PC-9 (cell line): Measurements from ENCODE around the gene UCMA. TPM values are rescaled to one million over a fixed set of nuclear protein-coding genes. Genes with fewer than 3 reads are reported as not detected.
"Not testable (repeated sequence)": the region's sequence is repeated elsewhere in the genome, so short reads cannot be mapped to it uniquely, and the experiment has no call there.

Experiments used
- BruUV-seq: library from RNA; stranded (reverse); fragments of 400-500 nt; replicated peaks from 2 replicates; lab custom pipeline; 2021; lab: Mats Ljungman, UMichigan
- CTCF ChIA-PET: fragments of 300-600 bp; sonication (Branson Sonifier 250); formaldehyde crosslinking; loops from one replicate; lab custom pipeline; 2022; ENCODE audit warnings: antibody characterized with exemption; lab: Charles Lee
- POLR2A ChIA-PET: fragments of 300-600 bp; sonication (Branson Sonifier 250); formaldehyde crosslinking; loops from one replicate; lab custom pipeline; 2022; ENCODE audit warnings: antibody characterized with exemption; ENCODE audit not compliant: unreplicated experiment; lab: Charles Lee
- DNase-seq, 2 experiments: peaks; one replicate each; pipeline versions ENCODE4 v3.0.0 to v3.0.0-alpha.2; 2015 to 2022; ENCODE audit warnings: mixed read lengths in 1 of 2
- H2AFZ ChIP-seq: fragments of 200-600 bp; sonication (generic); 2 replicates; pipeline ENCODE4 v1.8.1; 2017; ENCODE audit warnings: antibody characterized with exemption
- H3F3A ChIP-seq: fragments of 200-600 bp; sonication (generic); 2 replicates; pipeline ENCODE4 v1.8.1; 2017; ENCODE audit warnings: antibody characterized with exemption, mild to moderate bottlenecking, low read depth; ENCODE audit not compliant: insufficient read depth
- H3K27ac ChIP-seq: fragments of 200-600 bp; sonication (generic); 2 replicates; pipeline ENCODE4 v1.6.1; 2016; ENCODE audit warnings: mixed run types
- H3K27me3 ChIP-seq: fragments of 200-600 bp; sonication (generic); 2 replicates; pipeline ENCODE4 v1.6.1; 2016; ENCODE audit warnings: low read depth, mixed run types; ENCODE audit not compliant: insufficient read depth
- H3K36me3 ChIP-seq: fragments of 200-600 bp; sonication (generic); 2 replicates; pipeline ENCODE4 v1.6.1; 2016; ENCODE audit warnings: low read depth, mixed run types
- H3K4me1 ChIP-seq: fragments of 200-600 bp; sonication (generic); replicated peaks from 2 replicates; pipeline ENCODE4 v1.6.1; 2016; ENCODE audit warnings: mixed run types; ENCODE audit not compliant: insufficient read depth
- H3K4me2 ChIP-seq: fragments of 200-600 bp; sonication (generic); 2 replicates; pipeline ENCODE4 v1.6.1; 2017; ENCODE audit warnings: mixed run types
- H3K4me3 ChIP-seq: fragments of 200-600 bp; sonication (generic); 2 replicates; pipeline ENCODE4 v1.6.1; 2016; ENCODE audit warnings: mixed run types
- H3K79me2 ChIP-seq: fragments of 200-600 bp; sonication (generic); 2 replicates; pipeline ENCODE4 v1.6.1; 2017; ENCODE audit warnings: low read depth, mixed run types
- H3K9me2 ChIP-seq: fragments of 200-600 bp; sonication (generic); 2 replicates; pipeline ENCODE4 v1.8.1; 2017; ENCODE audit warnings: mild to moderate bottlenecking; ENCODE audit not compliant: insufficient read depth
- H3K9me3 ChIP-seq: fragments of 200-600 bp; sonication (generic); 2 replicates; pipeline ENCODE4 v1.8.1; 2016; ENCODE audit warnings: low read depth; ENCODE audit not compliant: insufficient read depth
- H4K20me1 ChIP-seq: fragments of 200-600 bp; sonication (generic); 2 replicates; pipeline ENCODE4 v1.8.1; 2017; ENCODE audit not compliant: insufficient read depth
- CTCF ChIP-seq: fragments of 200-600 bp; sonication (generic); conservative IDR thresholded peaks from 2 replicates; pipeline ENCODE4 v1.6.1; 2017; ENCODE audit warnings: mixed run types, antibody characterized with exemption, mild to moderate bottlenecking, moderate library complexity
- EZH2 ChIP-seq: fragments of 200-600 bp; sonication (generic); IDR thresholded peaks from 2 replicates; pipeline ENCODE4 v1.8.0; 2017; ENCODE audit warnings: antibody characterized with exemption, low read depth
- intact Hi-C: fragments of 100-400 bp; cut with micrococcal nuclease; formaldehyde crosslinking; loops from one replicate; pipeline ENCODE4 v1.10.0; 2022; ENCODE audit not compliant: unreplicated experiment
- total RNA-seq: library from RNA; stranded (reverse); gene quantifications from 2 replicates; pipeline ENCODE4 v1.2.3, GENCODE V29; 2021

UCMA gene
- total RNA-seq, 1 experiment from 2014 or later: not detected

- H3K36me3 ChIP-seq: no peaks in the 10 kb centered on the region
- H3F3A ChIP-seq: no peaks in the 10 kb centered on the region
- H3K4me2 ChIP-seq: no peak overlapping the region
- BruUV-seq: no TSS peak
- H3K9me3 ChIP-seq: no peaks in the 10 kb centered on the region
- ChIA-PET POLR2A (interaction anchor here (0.7 kb wide), 1 partner anchor 167 kb away, joined by 4 read pairs; no protein-coding TSS in a partner anchor), CTCF (no interaction called here)
- intact Hi-C loops: no loop called here
- H3K27me3 ChIP-seq: no peaks in the 10 kb centered on the region
- H3K27ac ChIP-seq: no peak overlapping the region
- H3K4me3 ChIP-seq: no peak overlapping the region
- H2AFZ ChIP-seq: no peak overlapping the region
- no peak for DNase-seq
- H3K9me2 ChIP-seq: no peaks in the 10 kb centered on the region
- no peaks in the 10 kb centered on the region for H3K4me1 ChIP-seq
- H4K20me1 ChIP-seq: no peaks in the 10 kb centered on the region
- no peaks in the 10 kb centered on the region for H3K79me2 ChIP-seq
- TF ChIP-seq EZH2 (no peak), CTCF (no peak)
Measured at GRCh38 chr10:13253726-13254125, 19.6 kb upstream of the UCMA start.

- CTCF ChIA-PET: no interaction called here
- no peak for DNase-seq
Measured at GRCh38 chr10:13247784-13248183, 13.6 kb upstream of the UCMA start.

DNA sequence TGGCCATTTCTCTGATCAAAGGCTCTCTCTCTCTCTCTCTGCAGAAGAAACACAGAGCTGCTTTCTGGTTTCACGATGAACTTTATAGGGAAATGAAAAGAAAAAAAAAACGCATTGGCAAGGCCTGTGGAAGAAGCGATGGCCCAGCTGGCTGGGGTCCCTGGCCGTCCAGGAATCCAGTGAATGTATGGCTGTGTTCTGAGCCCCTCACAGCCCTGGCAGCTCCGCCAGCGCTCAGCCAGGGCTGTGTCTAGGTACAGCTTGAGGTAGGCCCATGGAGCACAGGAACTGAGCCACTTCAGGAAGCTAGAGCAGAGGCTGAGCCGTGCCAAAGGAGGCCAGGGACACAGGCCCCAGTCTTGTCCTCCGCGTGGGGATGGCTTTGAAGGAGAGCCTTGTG, 13.1 kb upstream of the UCMA start:
- no TSS peak for BruUV-seq
- no peak overlapping the region for H2AFZ ChIP-seq
- CTCF ChIA-PET: no interaction called here

More at GRCh38 chr10:13247784-13248183, 13.6 kb upstream of the UCMA start:
- POLR2A ChIA-PET: no interaction called here
- no peaks in the 10 kb centered on the region for H3K79me2 ChIP-seq
- H3K27me3 ChIP-seq: no peaks in the 10 kb centered on the region
- no peak overlapping the region for H2AFZ ChIP-seq
- intact Hi-C loops: no loop called here
- no peak overlapping the region for H3K4me2 ChIP-seq
- H3K4me3 ChIP-seq: no peak overlapping the region
- no peaks in the 10 kb centered on the region for H3K9me2 ChIP-seq
- TF ChIP-seq EZH2 (no peak), CTCF (no peak)
- no peak overlapping the region for H3K27ac ChIP-seq
- no peaks in the 10 kb centered on the region for H3K4me1 ChIP-seq
- no TSS peak for BruUV-seq
- no peaks in the 10 kb centered on the region for H3K36me3 ChIP-seq
- H3F3A ChIP-seq: no peaks in the 10 kb centered on the region
- H3K9me3 ChIP-seq: no peaks in the 10 kb centered on the region
- H4K20me1 ChIP-seq: no peaks in the 10 kb centered on the region

GRCh38 chr10:13242260-13242659, 8.1 kb upstream of the UCMA start:
- CTCF ChIA-PET, intact Hi-C loops: not testable (repeated sequence)

More for the DNA sequence above, 13.1 kb upstream of the UCMA start:
- H4K20me1 ChIP-seq: no peaks in the 10 kb centered on the region
- DNase-seq: no peak
- POLR2A ChIA-PET: no interaction called here
- TF ChIP-seq CTCF (no peak), EZH2 (no peak)
- no peaks in the 10 kb centered on the region for H3K36me3 ChIP-seq
- H3K4me2 ChIP-seq: no peak overlapping the region
- H3K79me2 ChIP-seq: no peaks in the 10 kb centered on the region
- no peaks in the 10 kb centered on the region for H3K9me3 ChIP-seq
- H3K27ac ChIP-seq: no peak overlapping the region
- H3K27me3 ChIP-seq: no peaks in the 10 kb centered on the region
- H3F3A ChIP-seq: no peaks in the 10 kb centered on the region
- H3K9me2 ChIP-seq: no peaks in the 10 kb centered on the region
- intact Hi-C loops: no loop called here
- no peak overlapping the region for H3K4me3 ChIP-seq
- no peaks in the 10 kb centered on the region for H3K4me1 ChIP-seq

More at GRCh38 chr10:13242260-13242659, 8.1 kb upstream of the UCMA start:
- H3K36me3 ChIP-seq, H2AFZ ChIP-seq, H3F3A ChIP-seq, BruUV-seq, H3K79me2 ChIP-seq, DNase-seq, H3K9me3 ChIP-seq, H3K27ac ChIP-seq, H3K4me2 ChIP-seq, H4K20me1 ChIP-seq, H3K4me3 ChIP-seq, POLR2A ChIA-PET, H3K27me3 ChIP-seq, H3K4me1 ChIP-seq, H3K9me2 ChIP-seq: not testable (repeated sequence)
